Ovary (tissue), 3 donors: Measurements from ENCODE around the gene PADI6.
"Not testable (repeated sequence)": the region's sequence is repeated elsewhere in the genome, so short reads cannot be mapped to it uniquely, and the experiment has no call there.

Source experiments
- EP300 ChIP-seq: sonication (generic); formaldehyde crosslinking; IDR thresholded peaks from one replicate; pipeline ENCODE4 v1.6.1; 2017; ENCODE audit warnings: antibody characterized with exemption
- POLR2A ChIP-seq: fragments of 450-650 bp; IDR thresholded peaks from one replicate; pipeline ENCODE4 v1.6.1; 2017; ENCODE audit warnings: antibody characterized with exemption, mild to moderate bottlenecking, moderate library complexity
- TF ChIP-seq, protein P1 (sequence below), 3 donors: fragments of 450-650 bp in 2 of 3; fragments of 200-600 bp in 1 of 3; IDR thresholded peaks; one replicate each; pipeline versions ENCODE4 v1.5.1 to v1.8.0; 2016 to 2022; ENCODE audit warnings: antibody characterized with exemption in 3 of 3, mild to moderate bottlenecking in 1 of 3
- donor health status: DM: no; HTN: no; CAD: no.

DNA sequence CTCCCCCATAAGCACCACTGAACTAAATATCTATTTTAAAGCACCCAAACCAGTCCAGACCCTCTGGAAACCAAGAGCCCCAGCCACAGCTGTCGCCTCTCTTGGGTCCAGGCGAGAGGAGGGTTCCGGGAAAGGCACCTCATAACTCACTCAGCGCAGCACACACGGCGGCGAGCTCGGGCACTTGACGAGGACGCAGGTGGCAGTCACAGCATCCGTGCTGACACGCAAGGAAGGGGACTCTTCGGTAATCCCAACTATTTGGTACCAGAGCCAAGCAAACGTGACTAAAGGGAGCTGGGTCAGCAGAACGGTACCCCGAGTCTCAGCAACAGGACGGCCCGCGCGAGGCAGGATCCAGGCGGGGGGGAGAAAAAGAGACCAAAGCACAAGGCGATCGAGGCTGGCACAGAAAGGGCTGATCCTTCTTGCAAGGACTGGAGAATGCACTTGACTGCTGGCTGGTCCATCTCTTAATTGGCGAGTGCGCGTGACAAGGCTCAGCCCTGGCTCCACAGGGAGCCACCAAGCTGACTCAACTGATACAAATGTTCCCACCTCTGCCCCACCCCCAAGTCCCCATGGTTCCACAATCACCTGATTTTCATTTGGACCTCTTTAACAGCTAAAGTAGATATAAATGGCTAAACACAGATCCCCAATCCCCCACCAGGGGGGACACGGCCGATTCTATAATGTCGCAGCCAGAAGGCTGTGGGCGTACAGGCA lies 36.0 kb downstream of the PADI6 start:
- not testable (repeated sequence) for TF ChIP-seq POLR2A, EP300
- TF ChIP-seq, protein P1, sequence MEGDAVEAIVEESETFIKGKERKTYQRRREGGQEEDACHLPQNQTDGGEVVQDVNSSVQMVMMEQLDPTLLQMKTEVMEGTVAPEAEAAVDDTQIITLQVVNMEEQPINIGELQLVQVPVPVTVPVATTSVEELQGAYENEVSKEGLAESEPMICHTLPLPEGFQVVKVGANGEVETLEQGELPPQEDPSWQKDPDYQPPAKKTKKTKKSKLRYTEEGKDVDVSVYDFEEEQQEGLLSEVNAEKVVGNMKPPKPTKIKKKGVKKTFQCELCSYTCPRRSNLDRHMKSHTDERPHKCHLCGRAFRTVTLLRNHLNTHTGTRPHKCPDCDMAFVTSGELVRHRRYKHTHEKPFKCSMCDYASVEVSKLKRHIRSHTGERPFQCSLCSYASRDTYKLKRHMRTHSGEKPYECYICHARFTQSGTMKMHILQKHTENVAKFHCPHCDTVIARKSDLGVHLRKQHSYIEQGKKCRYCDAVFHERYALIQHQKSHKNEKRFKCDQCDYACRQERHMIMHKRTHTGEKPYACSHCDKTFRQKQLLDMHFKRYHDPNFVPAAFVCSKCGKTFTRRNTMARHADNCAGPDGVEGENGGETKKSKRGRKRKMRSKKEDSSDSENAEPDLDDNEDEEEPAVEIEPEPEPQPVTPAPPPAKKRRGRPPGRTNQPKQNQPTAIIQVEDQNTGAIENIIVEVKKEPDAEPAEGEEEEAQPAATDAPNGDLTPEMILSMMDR (IDR thresholded peaks at IDR 0.05): not testable (repeated sequence)
